Smooth muscle cell (in vitro differentiated cells): ENCODE data around the gene C2orf80. TPM values are rescaled to one million over a fixed set of nuclear protein-coding genes. Genes with fewer than 3 reads are reported as not detected.

Source experiments
- DNase-seq: peaks from one replicate; lab custom pipeline; 2025; ENCODE audit not compliant: unreplicated experiment; lab: John Stamatoyannopoulos, UW
- H2AFZ ChIP-seq: fragments of 200-600 bp; sonication (generic); 2 replicates; pipeline ENCODE4 v1.6.0; 2016; ENCODE audit warnings: antibody characterized with exemption, low read depth, mild to moderate bottlenecking
- H3F3A ChIP-seq: fragments of 200-600 bp; sonication (generic); 2 replicates; pipeline ENCODE4 v1.6.0; 2017; ENCODE audit warnings: antibody characterized with exemption, low read depth
- H3K27ac ChIP-seq: fragments of 200-600 bp; sonication (generic); 2 replicates; pipeline ENCODE4 v1.5.1; 2016; ENCODE audit warnings: low read depth, mild to moderate bottlenecking
- H3K27me3 ChIP-seq: fragments of 200-600 bp; sonication (generic); 2 replicates; pipeline ENCODE4 v1.6.1; 2016; ENCODE audit warnings: low read depth, mild to moderate bottlenecking
- H3K36me3 ChIP-seq: fragments of 200-600 bp; sonication (generic); 2 replicates; pipeline ENCODE4 v1.5.1; 2016; ENCODE audit warnings: low read depth
- H3K4me1 ChIP-seq: fragments of 200-600 bp; sonication (generic); 2 replicates; pipeline ENCODE4 v1.5.1; 2016; ENCODE audit warnings: low read depth
- H3K4me2 ChIP-seq: fragments of 200-600 bp; sonication (generic); 2 replicates; pipeline ENCODE4 v1.6.0; 2016; ENCODE audit warnings: mild to moderate bottlenecking
- H3K4me3 ChIP-seq: fragments of 200-600 bp; sonication (generic); 2 replicates; pipeline ENCODE4 v1.5.1; 2016; ENCODE audit warnings: mild to moderate bottlenecking
- H3K79me2 ChIP-seq: fragments of 200-600 bp; sonication (generic); 2 replicates; pipeline ENCODE4 v1.6.0; 2016; ENCODE audit warnings: low read depth, mild to moderate bottlenecking
- H3K9ac ChIP-seq: fragments of 200-600 bp; sonication (generic); 2 replicates; pipeline ENCODE4 v1.6.0; 2016; ENCODE audit warnings: low read depth
- H3K9me3 ChIP-seq: fragments of 200-600 bp; sonication (generic); replicated peaks from 2 replicates; pipeline ENCODE4 v1.5.1; 2016; ENCODE audit warnings: low read depth
- H4K20me1 ChIP-seq: fragments of 200-600 bp; sonication (generic); 2 replicates; pipeline ENCODE4 v1.6.0; 2016; ENCODE audit warnings: low read depth
- WGBS: methylation state at CpG from one replicate; pipeline ENCODE4 v1.1.7; 2016; ENCODE audit warnings: low lambda C conversion rate; 5-methylcytosine and 5-hydroxymethylcytosine counted together
- polyA plus RNA-seq: library from polyadenylated mRNA; unstranded; fragments of >200 nt; fragmentation: Nextera tagmentation; extraction: Ambion mirVana; gene quantifications from 2 replicates; pipeline ENCODE4 v1.2.1, GENCODE V29; 2016
- total RNA-seq: library from RNA; depleted of rRNA; stranded (reverse); fragments of >200 nt; gene quantifications from 2 replicates; pipeline ENCODE4 v1.2.3, GENCODE V29; 2014
- TF ChIP-seq, protein P1 (sequence below): fragments of 200-600 bp; sonication (generic); IDR thresholded peaks from 2 replicates; pipeline ENCODE4 v1.5.1; 2017; ENCODE audit warnings: borderline replicate concordance, mild to moderate bottlenecking, antibody characterized with exemption; ENCODE audit not compliant: insufficient read depth, poor library complexity, severe bottlenecking

C2orf80 gene
- total and polyA plus RNA-seq, 2 experiments from 2014 or later = not detected

DNA sequence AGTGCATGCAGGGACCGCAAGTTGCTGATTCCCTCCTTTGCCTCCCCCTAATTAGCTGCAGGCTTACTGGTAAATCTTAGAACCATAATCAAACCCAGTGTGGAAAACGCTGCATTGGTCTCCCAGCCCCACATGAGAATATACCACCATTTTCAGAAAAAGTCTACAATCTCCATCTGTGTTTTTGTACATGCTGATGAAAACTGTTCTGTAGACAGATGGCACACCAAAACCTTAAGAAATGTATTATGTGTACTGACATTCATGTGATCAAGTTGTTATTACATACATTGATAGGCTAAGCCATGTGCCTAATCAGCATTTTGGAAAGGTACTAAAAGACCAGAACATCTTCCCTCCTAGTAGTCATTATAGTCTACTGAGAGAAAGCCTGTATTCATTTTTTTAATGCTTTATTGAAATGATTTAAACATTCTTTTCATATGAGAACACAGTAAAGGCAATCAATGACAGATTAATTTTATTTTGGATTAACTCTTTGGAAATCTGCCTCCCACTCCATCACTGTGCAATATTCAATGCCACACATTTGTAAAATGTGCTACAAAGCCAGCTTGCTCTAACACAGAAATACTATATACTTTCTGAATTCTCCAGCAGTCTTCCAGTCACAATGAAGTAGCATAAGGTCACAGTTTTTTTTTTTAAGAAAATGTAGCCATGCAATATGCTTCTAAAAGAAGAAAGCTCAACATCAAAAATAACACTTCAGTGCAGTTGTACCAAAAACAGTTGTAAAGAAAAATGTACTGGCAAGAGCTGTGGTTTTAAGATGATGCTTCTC, 24.7 kb downstream of the C2orf80 start:
- H2AFZ ChIP-seq = no peak overlapping the region
- H3K27ac ChIP-seq = no peak overlapping the region
- DNase-seq = no peak
- H4K20me1 ChIP-seq = no peaks in the 10 kb centered on the region
- H3K27me3 ChIP-seq = peaks cover 4% of the 10 kb centered on the region
- no peaks in the 10 kb centered on the region for H3K79me2 ChIP-seq
- no peaks in the 10 kb centered on the region for H3F3A ChIP-seq
- no peaks in the 10 kb centered on the region for H3K9me3 ChIP-seq
- TF ChIP-seq, protein P1, sequence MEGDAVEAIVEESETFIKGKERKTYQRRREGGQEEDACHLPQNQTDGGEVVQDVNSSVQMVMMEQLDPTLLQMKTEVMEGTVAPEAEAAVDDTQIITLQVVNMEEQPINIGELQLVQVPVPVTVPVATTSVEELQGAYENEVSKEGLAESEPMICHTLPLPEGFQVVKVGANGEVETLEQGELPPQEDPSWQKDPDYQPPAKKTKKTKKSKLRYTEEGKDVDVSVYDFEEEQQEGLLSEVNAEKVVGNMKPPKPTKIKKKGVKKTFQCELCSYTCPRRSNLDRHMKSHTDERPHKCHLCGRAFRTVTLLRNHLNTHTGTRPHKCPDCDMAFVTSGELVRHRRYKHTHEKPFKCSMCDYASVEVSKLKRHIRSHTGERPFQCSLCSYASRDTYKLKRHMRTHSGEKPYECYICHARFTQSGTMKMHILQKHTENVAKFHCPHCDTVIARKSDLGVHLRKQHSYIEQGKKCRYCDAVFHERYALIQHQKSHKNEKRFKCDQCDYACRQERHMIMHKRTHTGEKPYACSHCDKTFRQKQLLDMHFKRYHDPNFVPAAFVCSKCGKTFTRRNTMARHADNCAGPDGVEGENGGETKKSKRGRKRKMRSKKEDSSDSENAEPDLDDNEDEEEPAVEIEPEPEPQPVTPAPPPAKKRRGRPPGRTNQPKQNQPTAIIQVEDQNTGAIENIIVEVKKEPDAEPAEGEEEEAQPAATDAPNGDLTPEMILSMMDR = no peak
- H3K4me3 ChIP-seq = no peak overlapping the region
- H3K4me2 ChIP-seq = no peak overlapping the region
- H3K36me3 ChIP-seq = no peaks in the 10 kb centered on the region
- WGBS = 92% methylated on average over 2 of the region's 2 CpGs
- H3K4me1 ChIP-seq = no peaks in the 10 kb centered on the region
- H3K9ac ChIP-seq = no peak overlapping the region

DNA sequence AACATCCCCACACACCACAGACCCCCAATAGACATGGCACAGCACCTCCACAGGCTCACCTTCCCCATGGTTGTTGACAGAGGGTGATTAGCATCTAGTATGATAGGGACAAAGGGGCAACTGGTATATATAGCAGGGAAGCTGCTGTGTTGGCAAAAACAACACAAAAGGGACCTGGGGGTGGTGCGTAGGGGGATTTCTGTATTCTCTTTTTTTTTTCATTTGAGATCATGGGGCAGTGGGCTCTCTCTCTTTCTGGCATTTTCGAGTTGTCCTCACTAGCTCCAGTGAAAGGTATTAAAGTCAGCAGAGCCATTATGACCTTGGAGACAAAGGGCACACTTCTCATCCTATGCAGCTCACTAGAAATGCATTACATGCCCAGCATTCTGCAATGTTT, 26.3 kb downstream of the C2orf80 start, which contains the start of gene CRYGA:
Gene CRYGA, minus strand, starts transcription at position 101 of the 400 bp plus-strand sequence. Its CDS starts 33 bp downstream, at position 68.
- H3K27me3 ChIP-seq = peaks cover 4% of the 10 kb centered on the region
- no peaks in the 10 kb centered on the region for H3F3A ChIP-seq
- no peaks in the 10 kb centered on the region for H3K9me3 ChIP-seq
- H3K4me3 ChIP-seq = no peak within 1 kb of the TSS
- no peak for DNase-seq
- no peaks in the 10 kb centered on the region for H3K36me3 ChIP-seq
- H3K79me2 ChIP-seq = no peaks in the 10 kb centered on the region
- WGBS = 85% methylated on average over 2 of the region's 2 CpGs
- H3K4me2 ChIP-seq = no peak within 1 kb of the TSS
- no peak within 1 kb of the TSS for H3K9ac ChIP-seq
- no peaks in the 10 kb centered on the region for H4K20me1 ChIP-seq
- H2AFZ ChIP-seq = no peak within 1 kb of the TSS
- TF ChIP-seq, protein P1 = no peak
- no peaks in the 10 kb centered on the region for H3K4me1 ChIP-seq
- no peak within 1 kb of the TSS for H3K27ac ChIP-seq

DNA sequence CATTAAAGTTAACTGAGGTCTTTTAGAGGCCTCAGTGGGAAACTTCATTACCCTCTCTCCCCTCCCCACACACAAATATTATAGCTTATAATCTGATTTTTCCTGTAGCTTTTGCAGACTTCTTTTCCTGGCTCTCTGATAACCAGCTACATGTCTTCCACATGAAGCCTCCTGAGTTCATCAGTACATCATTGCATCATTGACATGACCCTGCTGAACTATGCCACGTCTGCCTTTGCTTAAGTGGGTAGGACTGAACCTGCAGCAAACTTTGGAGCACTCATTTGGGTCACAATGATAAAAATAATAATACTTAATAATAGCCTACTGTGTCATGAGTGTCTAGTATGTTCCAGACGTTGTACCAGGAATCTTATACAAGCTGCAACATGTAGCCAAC, 33.4 kb downstream of the C2orf80 start:
- 74% methylated on average over 2 of the region's 2 CpGs for WGBS
- no peaks in the 10 kb centered on the region for H3K79me2 ChIP-seq

More for the DNA sequence above, 33.4 kb downstream of the C2orf80 start:
- Histone ChIP-seq H3K36me3 (no peaks in the 10 kb centered on the region), H3K27me3 (no peaks in the 10 kb centered on the region), H3K4me1 (no peaks in the 10 kb centered on the region), H2AFZ (no peak overlapping the region), H3K4me2 (no peak overlapping the region), H4K20me1 (no peaks in the 10 kb centered on the region), H3K9ac (no peak overlapping the region), H3K4me3 (no peak overlapping the region), H3K27ac (no peak overlapping the region), H3K9me3 (no peaks in the 10 kb centered on the region), H3F3A (no peaks in the 10 kb centered on the region)
- TF ChIP-seq, protein P1 = no peak
- no peak for DNase-seq
